Brain microvascular endothelial cell (primary cell): ENCODE results near the gene NTPCR.
"Not testable (repeated sequence)": the region's sequence is repeated elsewhere in the genome, so short reads cannot be mapped to it uniquely, and the experiment has no call there.

ENCODE experiments used
- DNase-seq: peaks from one replicate; pipeline ENCODE4 v3.0.0-alpha.2; 2020
- H3K27ac ChIP-seq: fragments of 250-450 bp; sonication (Bioruptor Pico); 2 replicates; pipeline ENCODE4 v1.5.1; 2020; ENCODE audit warnings: mild to moderate bottlenecking, moderate library complexity
- H3K27me3 ChIP-seq: fragments of 250-450 bp; sonication (Bioruptor Pico); replicated peaks from 2 replicates; pipeline ENCODE4 v1.5.1; 2020; ENCODE audit warnings: mild to moderate bottlenecking
- H3K36me3 ChIP-seq: fragments of 250-450 bp; sonication (Bioruptor Pico); replicated peaks from 2 replicates; pipeline ENCODE4 v1.5.1; 2020; ENCODE audit warnings: mild to moderate bottlenecking
- H3K4me3 ChIP-seq: 2 replicates; pipeline ENCODE4 v1.5.1; 2011; ENCODE audit warnings: low read depth, mild to moderate bottlenecking, control low read depth, low read length, moderate library complexity
- CTCF ChIP-seq: IDR thresholded peaks from 2 replicates; pipeline ENCODE4 v1.5.1; 2011; ENCODE audit warnings: low read depth, mild to moderate bottlenecking, moderate library complexity, low read length, control low read depth, inconsistent platforms; ENCODE audit errors: missing control alignments
- in situ Hi-C: cut with HindIII; loops from 2 replicates; pipeline ENCODE4 v1.10.0; 2017; ENCODE audit warnings: low sequenced_read_pairs, low pct_ligation_motif_present

Gene NTPCR

GRCh38 chr1:232995189-232995588 is 44.8 kb downstream of the NTPCR start:
- TF ChIP-seq CTCF = no peak
- no peak overlapping the region for H3K4me3 ChIP-seq
- no peak overlapping the region for H3K27ac ChIP-seq

GRCh38 chr1:232996143-232996542 is 45.7 kb downstream of the NTPCR start:
- Histone ChIP-seq H3K4me3 (no peak overlapping the region), H3K36me3 (peaks cover 4% of the 10 kb centered on the region), H3K27ac (no peak overlapping the region), H3K27me3 (no peaks in the 10 kb centered on the region)
- no peak for DNase-seq
- in situ Hi-C loops = no loop called here
- TF ChIP-seq CTCF = no peak

More at GRCh38 chr1:232995189-232995588, 44.8 kb downstream of the NTPCR start:
- peaks cover 4% of the 10 kb centered on the region for H3K36me3 ChIP-seq
- in situ Hi-C loops = no loop called here
- no peaks in the 10 kb centered on the region for H3K27me3 ChIP-seq
- DNase-seq = no peak

DNA sequence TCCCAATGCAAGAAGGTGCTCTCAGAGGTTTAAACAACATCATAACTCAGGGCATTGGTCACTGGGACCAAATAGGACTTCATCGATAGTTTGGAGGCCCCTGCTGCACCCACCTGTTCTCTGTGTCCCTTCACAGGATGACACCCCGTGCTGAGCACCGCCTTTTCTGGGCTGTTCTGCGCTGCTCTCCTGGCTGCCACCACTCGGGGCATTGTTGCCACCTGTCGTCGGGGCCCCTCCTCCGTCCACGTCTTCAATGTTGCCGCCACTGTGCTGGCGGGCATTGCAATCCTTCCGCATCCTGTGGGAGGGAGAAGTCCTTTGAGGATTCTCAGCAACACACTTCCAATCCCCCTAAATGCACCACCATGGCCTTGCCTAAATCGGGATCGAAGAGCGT is 47.7 kb downstream of the NTPCR start:
- Histone ChIP-seq H3K36me3 (peaks cover 4% of the 10 kb centered on the region), H3K27me3 (no peaks in the 10 kb centered on the region), H3K4me3 (no peak overlapping the region), H3K27ac (no peak overlapping the region)
- in situ Hi-C loops = no loop called here
- TF ChIP-seq CTCF = no peak
- DNase-seq = no peak

DNA sequence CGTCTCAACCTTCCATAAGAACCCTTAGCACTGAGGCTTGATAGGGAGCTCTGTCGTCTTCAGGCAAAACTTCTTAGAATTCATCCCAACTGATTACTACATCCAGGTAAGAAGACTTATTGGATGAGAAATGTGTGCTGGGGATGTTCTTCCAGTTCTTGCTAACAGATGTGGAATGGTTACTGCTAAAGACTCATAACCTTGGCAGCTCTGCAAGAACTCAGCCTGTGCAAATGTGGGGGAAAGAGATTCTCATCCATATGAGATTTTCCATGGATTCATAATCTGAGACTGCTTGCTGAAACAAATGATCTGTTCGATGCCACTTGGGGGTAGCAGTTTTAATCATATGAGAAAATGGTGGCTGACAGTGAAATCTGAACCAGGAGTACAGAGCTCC is 48.2 kb downstream of the NTPCR start:
- no peak overlapping the region for H3K27ac ChIP-seq
- peaks cover 4% of the 10 kb centered on the region for H3K36me3 ChIP-seq
- H3K4me3 ChIP-seq = no peak overlapping the region
- no peak for DNase-seq
- no peaks in the 10 kb centered on the region for H3K27me3 ChIP-seq
- in situ Hi-C loops = no loop called here
- TF ChIP-seq CTCF = no peak

- in situ Hi-C loops = no loop called here
- Histone ChIP-seq H3K27ac (no peak overlapping the region), H3K27me3 (no peaks in the 10 kb centered on the region), H3K36me3 (peaks cover 4% of the 10 kb centered on the region), H3K4me3 (no peak overlapping the region)
- DNase-seq = no peak
- TF ChIP-seq CTCF = no peak
These were observed 49.7 kb downstream of the NTPCR start for GRCh38 chr1:232999956-233000625.

DNA sequence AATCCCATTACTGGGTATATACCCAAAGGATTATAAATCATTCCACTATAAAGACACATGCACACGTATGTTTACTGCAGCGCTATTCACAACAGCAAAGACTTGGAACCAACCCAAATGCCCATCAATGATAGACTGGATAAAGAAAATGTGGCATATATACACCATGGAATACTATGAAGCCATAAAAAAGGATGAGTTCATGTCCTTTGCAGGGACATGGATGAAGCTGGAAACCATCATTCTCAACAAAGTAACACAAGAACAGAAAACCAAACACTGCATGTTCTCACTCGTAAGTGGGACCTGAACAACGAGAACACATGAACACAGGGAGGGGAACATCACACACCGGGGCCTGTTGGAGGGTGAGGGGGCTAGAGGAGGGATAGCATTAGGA is 53.2 kb downstream of the NTPCR start:
- H3K27me3 ChIP-seq, H3K36me3 ChIP-seq, DNase-seq, in situ Hi-C loops, H3K27ac ChIP-seq, H3K4me3 ChIP-seq: not testable (repeated sequence)
